ACHN (cell line): ENCODE results near the gene IFNW1.
"Not testable (repeated sequence)": the region's sequence is repeated elsewhere in the genome, so short reads cannot be mapped to it uniquely, and the experiment has no call there.

Experiments used
- DNase-seq: peaks from one replicate; pipeline ENCODE4 v3.0.0-alpha.2; 2015
- in situ Hi-C: cut with HindIII; loops from 2 replicates; pipeline ENCODE4 v1.10.0; 2017; ENCODE audit warnings: low sequenced_read_pairs, low pct_ligation_motif_present, low pct_unique_long_range_greater_than_20kb

Gene IFNW1

DNA sequence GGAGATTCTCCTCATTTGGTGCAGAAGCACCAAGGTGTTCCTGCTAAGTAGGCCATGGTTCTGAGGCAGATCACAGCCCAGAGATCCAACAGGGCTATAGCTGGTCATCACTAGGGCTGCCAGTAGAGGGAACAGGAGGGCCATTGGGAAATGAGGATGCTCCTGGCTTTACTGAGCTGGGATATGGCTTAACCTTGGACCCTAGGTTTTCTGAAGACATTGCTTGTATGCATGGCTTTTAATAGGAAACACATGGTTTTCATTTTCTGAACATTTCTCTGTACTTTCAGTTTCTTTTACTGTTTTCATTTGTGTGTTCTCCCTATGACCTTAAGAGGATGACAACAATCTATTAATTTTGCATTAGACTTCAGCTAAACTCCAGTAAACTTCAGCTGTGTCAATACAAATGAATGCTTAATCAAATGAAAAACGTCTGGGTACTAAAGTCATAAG, at the start of gene IFNW1:
IFNW1 (minus strand) TSS at position 406 of the 456 bp plus-strand sequence; CDS start at position 144, 262 bp downstream.
- in situ Hi-C loops, result no loop called here
- no peak for DNase-seq

- DNase-seq, in situ Hi-C loops: not testable (repeated sequence)
These were observed 45.9 kb upstream of the IFNW1 start, which contains the start of gene IFNA4 for GRCh38 chr9:21187487-21187886. TSS of gene IFNA4 (minus strand) at chr9:21187587. CDS start at chr9:21187531, 56 bp downstream.

DNA sequence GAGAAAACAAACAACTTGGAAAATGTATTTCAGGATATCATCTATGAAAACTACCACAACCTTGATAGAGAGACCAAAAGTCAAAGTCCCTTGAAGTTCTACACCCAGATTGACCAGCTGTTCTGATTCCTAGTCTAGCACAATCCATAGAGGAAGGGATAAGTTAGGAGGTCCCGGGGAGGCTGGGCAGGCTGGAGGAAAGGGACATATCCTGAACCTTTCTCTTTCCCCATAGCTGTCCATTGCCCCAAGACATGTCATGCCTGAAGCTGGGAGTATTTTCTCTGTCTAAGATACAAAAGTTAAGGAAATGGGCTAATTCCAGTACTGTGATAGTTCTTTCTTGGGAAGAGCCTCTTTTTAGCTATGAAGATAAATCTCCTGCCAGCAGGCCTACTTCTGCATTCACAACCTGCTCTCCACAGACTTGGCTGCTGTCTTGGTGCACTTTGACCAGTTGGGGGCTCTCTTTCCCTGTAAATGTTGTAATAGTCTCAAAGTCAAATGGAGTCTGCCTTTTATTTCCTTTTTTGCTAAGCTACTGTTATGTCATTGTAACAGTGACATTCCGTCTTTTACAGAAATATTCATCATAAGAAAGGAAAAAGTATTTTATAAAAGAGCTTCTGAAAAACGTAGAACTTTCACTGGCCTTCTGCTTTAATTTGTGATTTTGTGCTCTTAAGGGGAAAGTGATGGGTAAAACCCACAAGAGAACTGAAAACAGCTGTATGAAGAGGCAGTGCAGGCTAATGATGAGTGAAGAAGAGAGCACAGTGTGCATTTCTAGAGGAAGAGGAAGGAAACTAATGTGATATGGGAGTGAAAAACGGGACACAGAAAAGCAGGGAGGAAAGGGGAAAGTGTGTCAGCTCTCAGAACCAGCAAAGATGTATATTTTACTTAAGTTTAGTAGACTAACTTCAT, 41.4 kb upstream of the IFNW1 start:
- in situ Hi-C loops, DNase-seq: not testable (repeated sequence)

DNA sequence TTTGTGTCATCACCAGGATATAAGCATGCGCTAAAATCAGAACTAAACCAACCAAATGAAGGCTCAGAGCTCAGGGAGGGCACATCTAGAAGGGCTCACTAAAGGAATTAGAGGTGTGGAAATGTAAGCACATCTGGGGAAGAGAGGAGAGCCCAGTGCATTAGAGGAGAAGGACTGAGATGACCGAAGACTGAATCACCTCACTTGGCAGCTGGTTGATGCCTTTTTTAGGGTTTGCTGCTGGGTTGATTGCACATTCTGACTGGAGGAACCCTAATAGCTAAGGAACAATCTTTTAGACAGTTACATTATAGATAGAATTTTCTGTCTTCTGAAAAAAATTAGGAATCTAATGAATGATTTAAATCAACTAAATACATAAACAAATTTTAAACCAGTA, 33.0 kb upstream of the IFNW1 start:
- DNase-seq, result no peak
- in situ Hi-C loops, result no loop called here

DNA sequence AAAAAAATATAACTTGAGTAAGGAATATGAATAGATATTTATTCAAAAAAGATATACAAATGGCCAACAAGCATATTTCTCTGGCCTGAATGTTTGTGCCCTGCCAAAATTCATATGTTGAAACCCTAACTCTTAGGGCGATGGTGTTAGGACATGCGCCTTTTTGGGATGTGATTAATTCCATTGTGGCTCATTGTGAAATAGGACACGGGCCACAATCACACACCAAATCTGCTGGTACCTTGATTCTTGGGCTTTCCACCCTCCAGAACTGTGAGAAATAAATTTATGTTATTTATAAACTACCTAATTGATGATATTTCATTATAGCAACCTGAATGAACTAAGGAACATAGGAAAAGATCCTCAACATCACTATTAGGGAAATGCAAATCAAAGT, 30.5 kb upstream of the IFNW1 start:
- in situ Hi-C loops, result no loop called here
- no peak for DNase-seq

DNA sequence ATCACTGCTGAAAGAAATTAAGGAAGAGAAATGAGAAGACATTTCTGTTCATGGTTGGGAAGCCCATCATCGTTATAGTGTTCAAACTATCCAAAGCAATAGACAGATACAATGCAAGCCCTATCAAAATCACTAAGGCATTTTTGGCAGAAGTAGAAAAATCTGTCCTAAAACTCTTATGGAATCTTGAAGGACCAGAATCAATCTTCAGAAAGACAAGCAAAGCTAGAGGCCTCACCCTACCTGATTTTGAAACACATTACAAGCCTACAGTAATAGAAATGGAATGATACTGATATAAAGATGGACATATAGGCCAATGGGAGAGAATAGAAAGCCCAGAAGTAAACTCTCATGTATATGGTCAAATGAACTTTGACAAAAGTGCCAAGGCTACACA, 29.7 kb upstream of the IFNW1 start:
- in situ Hi-C loops, result no loop called here
- no peak for DNase-seq

DNA sequence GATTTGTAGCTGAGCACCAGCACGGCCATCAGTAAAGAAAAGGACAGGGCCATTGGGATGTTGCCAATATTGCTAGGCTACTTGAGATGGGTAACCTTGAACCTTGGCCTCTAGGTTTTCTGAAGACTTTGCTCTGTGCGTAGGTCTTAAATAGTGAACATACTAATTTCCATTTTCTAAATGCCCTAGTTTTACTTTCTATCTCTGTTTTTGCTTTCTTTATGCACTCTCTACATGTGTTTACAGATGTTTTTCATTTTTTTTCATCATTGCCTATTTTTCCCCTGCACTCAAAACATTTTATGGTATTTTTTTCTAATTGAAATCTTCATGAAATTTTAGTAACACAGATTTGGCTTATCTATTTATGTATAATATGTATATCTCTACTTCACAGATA, 24.9 kb upstream of the IFNW1 start, which contains the start of gene IFNA21:
IFNA21 (minus strand) TSS at position 101 of the 400 bp plus-strand sequence; CDS start at position 53, 48 bp downstream.
- DNase-seq, in situ Hi-C loops: not testable (repeated sequence)

- in situ Hi-C loops, result no loop called here
- DNase-seq, result no peak
These were observed 23.9 kb upstream of the IFNW1 start for GRCh38 chr9:21165516-21165915.

- in situ Hi-C loops, result no loop called here
- no peak for DNase-seq
These were observed 18.5 kb upstream of the IFNW1 start for GRCh38 chr9:21160178-21160577.

DNA sequence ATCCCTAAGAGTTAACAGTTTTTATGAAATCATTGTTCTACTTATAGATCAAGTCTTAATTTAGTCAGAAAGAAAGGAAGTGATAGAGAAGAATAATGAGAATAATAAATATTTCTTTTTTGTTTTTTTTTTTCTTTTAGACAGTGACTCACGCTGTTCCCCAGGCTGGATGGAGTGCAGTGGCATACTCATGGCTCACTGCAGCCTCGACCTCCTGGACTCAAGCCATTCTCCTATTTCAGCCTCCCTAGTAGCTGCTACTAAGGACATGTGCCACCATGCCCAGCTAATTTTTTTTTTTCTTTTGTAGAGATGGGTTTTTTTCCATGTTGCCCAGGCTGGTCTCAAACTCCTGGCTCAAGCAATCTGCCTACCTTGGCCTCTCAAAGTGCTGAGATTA, 13.9 kb upstream of the IFNW1 start:
- DNase-seq, result no peak
- in situ Hi-C loops, result no loop called here

GRCh38 chr9:21154018-21154608, 12.5 kb upstream of the IFNW1 start:
- DNase-seq, result no peak
- in situ Hi-C loops, result no loop called here

DNA sequence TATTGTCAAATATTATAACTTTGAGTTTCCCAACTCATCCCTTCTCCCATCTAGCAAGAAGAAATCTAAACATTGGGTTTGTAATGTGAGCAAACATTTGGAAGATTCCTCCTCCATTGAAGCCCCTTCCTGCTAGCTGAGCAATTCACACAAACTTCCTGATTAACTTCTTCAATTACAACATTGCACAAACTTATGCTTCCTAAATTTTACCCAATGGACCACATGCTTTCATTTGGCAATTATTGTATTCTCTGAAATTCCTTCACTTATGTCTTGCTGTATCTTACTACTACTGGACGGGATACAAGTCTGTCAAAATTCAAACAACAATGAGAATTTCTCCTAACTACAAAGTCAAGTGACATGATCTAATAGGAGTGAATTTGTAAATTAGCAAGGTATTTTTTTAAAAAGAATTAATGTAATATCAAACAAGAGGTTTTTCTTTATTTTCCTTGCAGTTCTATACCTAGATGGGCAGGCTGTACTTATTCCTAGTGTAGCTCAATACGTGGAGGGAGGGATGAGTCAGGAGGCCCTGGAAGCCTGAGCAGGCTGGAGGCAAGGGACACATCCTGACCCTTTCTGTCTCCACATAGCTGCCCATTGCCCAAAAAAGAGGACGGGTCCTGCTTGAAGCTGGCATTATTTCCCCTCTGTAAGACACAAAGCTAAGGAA, 11.8 kb upstream of the IFNW1 start:
- DNase-seq, result no peak

GRCh38 chr9:21144603-21145002, 3.0 kb upstream of the IFNW1 start:
- no peak for DNase-seq
- in situ Hi-C loops, result no loop called here

More for the DNA sequence above, 11.8 kb upstream of the IFNW1 start:
- in situ Hi-C loops, result no loop called here

DNA sequence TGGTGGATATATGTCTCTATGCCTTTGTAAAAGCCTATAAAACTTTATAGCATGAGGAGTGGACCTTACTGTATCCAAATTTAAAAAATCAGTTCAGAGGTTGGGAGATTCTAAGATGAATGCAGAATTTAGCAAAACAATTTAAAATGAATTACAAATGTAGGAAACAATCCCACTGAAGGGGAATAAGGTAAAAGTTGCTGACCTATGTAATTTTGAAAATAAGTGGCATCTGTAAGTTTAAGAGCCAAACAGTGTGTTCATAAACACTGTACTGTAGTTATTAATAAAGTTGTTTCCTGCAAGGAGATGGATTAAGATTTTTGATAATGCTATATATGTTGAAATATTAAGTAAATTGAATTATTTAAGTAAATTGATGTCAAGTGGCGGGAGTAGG, 4.6 kb downstream of the IFNW1 start:
- DNase-seq, result no peak
- in situ Hi-C loops, result no loop called here

- no peak for DNase-seq
- in situ Hi-C loops, result no loop called here
These were observed 5.9 kb downstream of the IFNW1 start for GRCh38 chr9:21135736-21136135.

- in situ Hi-C loops, DNase-seq: not testable (repeated sequence)
These were observed 13.4 kb downstream of the IFNW1 start for GRCh38 chr9:21128186-21128585.

DNA sequence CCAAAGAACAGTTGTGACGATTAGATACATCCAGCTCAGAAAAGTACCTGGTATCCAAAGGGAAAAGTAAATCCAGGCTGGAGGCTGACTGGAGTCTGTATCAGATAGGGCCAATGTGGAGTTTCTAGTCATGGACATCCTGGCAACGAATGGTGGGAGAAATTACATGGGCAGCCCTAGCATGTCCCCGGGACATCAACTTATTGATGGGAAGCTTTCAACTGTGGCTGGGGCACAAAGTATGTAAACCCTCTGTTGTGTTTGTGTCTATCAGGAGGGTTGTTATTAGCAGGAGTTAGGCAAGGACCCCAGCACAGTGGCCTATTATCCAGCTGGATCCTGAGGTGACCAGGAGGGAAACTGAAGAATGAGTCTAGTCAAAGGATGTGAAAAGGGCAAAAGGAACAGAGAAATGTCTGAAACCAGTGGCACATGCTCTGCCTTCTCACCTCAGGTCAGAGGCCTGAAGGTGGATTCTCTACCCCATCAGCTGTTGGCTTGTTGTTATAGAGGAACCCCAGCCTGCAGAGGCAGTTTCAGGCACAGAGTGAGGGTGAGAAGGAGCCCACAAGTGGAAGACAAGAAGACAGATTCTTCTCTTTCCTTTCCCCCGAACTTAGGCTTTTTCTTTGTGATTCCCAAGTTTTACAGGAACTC, 19.9 kb downstream of the IFNW1 start:
- in situ Hi-C loops, result no loop called here
- DNase-seq, result no peak

- in situ Hi-C loops, result no loop called here
These were observed 20.6 kb downstream of the IFNW1 start for GRCh38 chr9:21121079-21121478.

More at GRCh38 chr9:21121079-21121478, 20.6 kb downstream of the IFNW1 start:
- no peak for DNase-seq
